ENCODE measurements around the gene SHOX.

- TF ChIP-seq CTCF (IDR thresholded peaks at IDR 0.05) = no peak
- TF ChIP-seq POLR2A (IDR thresholded peaks at IDR 0.05) = no peak
Observed at GRCh38 chrX:619812-620531, 10.6 kb upstream of the SHOX start.

Data from right lobe of liver (tissue), 4 donors.